GM19351 (cell line): ENCODE results near the gene FTSJ3.

Experiments
- ATAC-seq: cut with Tn5 transposase; IDR thresholded peaks from one replicate; pipeline ENCODE4 v1.9.1; 2021; ENCODE audit warnings: mild to moderate bottlenecking, moderate library complexity; ENCODE audit not compliant: unreplicated experiment

FTSJ3 gene

DNA sequence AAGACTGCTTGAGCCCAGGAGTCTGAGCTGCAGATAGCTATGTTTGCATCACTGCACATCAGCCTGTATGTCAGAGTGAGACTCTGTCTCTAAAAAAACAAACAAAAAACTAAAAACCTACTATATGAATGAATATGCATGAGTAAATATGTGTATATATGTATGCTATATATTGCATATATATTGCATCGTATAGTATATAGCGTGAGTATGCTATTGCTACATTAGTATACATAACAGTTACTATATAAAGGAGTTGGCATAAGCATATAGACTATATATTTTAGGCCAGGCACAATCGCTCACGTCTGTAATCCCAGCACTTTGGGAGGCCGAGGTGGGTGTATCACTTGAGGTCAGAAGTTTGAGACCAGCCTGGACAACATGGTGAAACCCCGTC lies 37.4 kb downstream of the FTSJ3 start:
- no peak for ATAC-seq

DNA sequence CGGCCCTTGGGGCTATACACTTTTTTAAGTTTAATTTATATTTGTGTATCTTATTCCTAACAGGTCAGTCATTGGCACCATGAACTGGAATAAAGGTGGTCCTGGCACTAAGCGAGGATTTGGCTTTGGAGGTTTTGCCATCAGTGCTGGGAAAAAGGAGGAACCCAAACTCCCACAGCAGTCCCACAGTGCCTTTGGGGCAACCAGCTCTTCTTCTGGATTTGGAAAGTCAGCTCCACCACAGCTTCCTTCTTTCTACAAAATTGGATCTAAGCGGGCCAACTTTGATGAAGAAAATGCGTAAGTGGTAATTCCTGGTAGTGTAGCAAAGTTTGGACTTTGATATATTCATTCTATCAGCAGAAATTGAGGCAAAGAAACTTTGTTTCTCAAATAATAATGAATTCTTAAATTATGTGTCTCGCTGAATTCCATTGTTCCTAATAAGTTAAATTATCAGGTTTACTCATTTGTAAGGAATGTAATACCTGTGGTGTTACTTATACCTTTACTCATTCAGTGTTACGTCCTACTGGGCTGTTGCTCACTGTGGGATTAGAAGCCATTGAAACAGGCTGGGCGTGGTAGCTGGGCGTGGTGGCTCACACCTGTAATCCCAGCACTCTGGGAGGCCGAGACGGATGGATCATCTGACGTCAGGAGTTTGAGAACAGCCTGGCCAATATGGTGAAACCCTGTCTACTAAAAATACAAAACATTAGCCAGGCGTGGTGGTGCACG lies 40.3 kb downstream of the FTSJ3 start:
- ATAC-seq = no peak

DNA sequence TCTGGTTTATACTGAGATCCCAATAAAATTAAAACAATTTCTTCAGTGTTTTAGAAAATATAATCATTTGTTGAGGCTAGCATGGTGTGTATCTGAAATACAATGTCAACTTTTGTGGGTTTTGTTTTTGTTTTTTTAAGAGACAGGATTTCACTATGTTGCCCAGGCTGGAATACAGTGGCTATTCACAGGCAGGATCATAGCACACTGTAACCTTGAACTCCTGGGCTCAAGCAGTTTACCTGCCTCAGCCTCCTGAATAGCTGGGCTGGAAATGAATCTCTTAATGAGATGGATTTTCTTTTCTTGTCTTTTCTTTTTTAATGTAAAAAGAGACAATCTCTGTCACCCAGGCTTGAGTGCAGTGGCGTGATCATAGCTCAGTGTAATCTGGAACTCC lies 41.3 kb downstream of the FTSJ3 start:
- ATAC-seq = no peak

DNA sequence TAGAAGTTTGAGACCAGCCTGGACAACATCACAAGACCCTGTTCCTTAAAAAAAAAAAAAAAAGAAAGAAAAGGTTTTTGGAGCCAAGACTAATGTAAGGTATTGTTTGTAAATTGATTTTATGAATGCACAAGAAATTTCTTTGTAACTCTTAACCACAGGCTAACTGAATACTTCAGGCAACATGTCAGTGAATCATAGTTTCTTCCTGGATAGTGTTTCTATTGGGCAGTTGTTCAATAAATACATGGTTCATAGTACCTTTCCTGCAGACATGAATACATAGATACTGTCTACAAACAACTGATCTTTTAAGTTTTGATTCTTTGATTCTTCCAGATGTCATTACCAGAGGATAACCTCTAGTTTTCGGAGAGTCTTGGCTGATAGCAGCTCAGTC lies 41.9 kb downstream of the FTSJ3 start:
- no peak for ATAC-seq

DNA sequence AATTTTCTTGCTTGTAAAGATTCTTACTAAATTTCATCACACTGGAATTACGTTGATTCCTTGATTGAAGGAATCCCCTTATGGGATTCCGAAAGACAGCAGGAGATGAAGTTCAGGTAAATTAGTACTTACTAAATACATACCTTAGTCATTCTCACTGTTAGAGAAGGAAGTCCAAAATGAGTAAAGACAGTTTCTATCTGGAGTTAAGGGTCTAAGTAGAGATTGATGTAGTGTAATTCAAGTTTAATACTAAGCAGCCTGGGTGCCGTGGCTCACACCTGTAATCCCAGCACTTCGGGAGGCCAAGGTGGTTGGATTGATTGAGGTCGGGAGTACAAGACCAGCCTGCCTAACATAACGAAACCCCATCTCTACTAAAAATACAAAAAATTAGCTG lies 43.9 kb downstream of the FTSJ3 start:
- ATAC-seq = no peak

DNA sequence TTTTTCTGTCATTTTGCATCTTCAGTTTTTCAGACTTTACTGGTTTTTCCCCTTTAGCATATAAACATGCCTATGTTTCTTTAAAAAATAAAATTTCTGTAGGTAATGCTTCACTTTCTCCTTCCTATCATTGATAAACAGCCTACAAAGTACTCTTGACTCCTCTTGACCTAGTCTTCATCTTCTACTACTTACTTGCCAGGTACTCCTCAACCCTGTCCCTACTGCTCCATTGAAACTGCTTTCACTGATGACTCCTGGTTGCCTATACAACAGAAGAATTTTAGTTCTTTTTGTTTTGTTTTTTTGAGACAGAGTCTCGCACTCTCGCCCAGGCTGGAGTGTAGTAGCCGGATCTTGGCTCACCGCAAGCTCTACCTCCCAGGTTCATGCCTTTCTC lies 46.5 kb downstream of the FTSJ3 start:
- ATAC-seq = no peak

DNA sequence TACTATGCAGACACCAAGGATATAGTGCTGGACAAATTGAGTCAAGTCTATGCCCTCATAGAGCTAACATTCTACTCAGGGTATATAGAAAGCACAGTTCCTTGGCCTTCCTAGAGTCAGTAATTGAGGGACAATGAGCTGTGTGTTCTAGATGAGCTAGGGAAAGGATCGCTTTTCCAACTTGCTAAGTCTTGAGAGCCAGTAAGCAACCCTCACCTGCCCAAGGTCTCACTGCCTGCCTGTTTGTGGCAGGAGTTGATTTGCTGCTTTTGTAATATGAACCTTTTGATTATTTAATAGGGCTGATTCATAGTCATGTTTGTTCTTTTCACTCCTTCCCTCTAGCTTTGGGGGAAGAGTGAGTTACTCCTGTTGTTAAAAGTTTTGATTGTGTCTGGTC lies 47.0 kb downstream of the FTSJ3 start:
- ATAC-seq = no peak

DNA sequence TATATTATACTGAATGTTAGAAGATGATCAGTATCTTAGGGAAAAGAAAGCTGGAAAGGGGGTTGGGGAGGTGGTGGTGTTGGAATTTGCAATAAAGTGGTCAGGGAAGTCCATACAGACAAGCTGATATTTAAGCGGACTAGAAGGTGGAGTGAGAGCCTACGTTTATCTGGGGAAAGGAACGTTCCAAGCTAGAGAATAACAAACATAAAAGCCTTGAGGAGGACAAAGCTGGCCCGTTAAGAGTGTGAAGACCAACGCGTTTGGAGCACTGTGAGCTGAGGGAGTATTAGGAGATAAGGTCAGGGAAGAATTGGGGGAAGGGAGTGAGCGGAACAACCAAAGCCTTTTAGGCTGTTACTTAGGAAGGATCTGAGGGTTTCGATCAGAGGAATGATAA lies 52.0 kb downstream of the FTSJ3 start:
- no peak for ATAC-seq

DNA sequence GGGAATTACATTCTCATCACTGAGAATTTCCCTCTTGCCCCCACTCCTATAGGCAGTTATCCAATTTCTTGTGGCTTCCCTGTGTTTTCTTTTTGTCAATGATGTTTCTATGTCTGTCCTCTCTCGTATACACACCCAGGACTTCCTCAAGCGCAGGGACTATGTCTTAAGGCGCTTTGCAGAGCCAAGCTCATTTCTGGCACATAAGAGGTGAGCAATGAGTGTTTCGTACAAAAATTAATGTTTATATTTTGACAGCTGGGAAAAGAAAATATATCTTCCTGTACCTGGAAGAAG lies 52.5 kb downstream of the FTSJ3 start:
- ATAC-seq = no peak

DNA sequence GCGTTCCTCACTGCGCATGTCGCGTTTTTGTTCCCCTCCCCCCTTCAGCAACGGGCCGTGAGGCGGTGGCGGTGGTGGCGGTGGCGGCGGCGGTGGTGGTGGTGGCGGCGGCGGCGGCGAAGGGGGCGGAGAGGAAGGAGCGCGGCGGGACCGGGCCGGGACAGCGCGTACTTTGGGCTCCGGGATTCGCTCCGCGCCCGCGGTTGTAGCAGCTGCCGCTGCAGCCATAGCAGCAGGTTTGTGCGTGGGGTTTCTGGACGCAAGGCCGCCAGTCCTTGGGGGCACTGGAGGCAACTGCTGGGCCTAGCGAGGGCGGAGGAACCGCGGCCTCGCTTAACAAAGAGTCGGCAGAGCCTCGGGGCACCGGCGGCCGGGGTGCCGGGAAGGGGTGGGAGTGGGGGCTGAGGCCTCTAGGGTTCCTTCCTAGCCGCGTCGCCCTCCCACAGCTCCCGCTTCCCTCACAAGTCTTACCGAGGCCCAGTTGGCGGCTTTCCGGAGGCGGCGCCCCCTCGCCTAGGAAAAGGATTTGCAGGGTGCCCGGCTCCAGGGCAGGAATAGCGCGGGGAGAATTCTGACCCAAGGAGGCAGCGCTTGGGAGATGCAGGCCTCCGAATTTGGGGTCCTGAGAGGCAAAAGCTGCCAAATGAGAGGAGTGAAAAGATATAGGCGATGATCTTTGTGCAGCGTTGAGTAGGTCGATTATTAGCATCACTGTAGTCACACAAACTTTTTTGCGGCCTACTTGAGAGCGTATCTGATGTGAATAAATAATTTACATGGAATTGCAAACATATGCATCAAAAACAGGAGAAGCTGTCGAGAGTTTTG lies 53.1 kb downstream of the FTSJ3 start, which contains the start of gene DDX42:
DDX42 (plus strand) TSS at position 30 of the 828 bp plus-strand sequence. CDS start 12,880 bp downstream, outside the sequence.
- ATAC-seq = peak; percentile 6

DNA sequence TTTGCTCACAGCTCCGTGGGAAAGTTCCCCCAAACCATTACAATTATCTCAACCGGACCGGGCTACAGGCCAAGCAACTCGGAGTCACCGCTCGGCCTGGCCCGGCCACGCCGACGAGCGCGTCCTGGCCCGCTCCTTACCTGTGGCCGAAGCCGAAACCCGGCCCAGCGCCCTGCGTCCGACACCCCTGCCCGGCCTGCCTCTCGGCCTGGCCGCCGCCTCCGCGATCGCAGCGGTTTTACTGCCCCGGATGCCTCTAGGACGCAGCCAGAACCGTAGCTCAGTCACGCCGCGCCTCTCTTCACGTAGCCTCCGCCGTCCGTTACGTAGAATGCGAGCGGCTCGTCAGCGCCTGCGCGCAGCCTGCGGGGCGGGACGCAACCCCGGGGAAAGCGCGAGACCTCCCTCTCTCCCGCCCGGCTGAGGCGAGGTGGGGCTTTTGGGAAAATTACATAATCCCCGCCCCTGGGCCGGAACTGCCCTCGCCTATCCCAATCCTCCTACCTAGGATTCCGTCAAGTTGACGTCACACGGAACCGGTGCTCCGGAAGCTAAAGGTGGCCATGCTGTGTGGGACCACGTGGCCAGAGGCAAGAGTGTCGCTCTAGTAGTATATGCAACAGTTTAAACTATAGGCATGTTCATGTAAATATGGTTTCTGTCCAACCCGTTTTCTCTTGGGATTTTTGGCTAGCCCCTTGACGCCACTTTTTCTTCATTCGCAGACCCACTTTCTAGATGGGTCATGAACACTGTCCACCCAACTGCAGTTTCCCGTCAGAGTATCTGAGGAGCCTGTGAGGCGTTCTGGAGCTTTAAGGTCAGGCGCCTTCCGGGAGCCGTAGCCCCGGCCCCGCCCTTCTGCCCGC lies 54.0 kb downstream of the FTSJ3 start, which contains the start of gene CCDC47:
CCDC47 (minus strand) TSS at position 326 of the 869 bp plus-strand sequence. CDS start 7,422 bp downstream, outside the sequence.
- ATAC-seq = peak; percentile 75

DNA sequence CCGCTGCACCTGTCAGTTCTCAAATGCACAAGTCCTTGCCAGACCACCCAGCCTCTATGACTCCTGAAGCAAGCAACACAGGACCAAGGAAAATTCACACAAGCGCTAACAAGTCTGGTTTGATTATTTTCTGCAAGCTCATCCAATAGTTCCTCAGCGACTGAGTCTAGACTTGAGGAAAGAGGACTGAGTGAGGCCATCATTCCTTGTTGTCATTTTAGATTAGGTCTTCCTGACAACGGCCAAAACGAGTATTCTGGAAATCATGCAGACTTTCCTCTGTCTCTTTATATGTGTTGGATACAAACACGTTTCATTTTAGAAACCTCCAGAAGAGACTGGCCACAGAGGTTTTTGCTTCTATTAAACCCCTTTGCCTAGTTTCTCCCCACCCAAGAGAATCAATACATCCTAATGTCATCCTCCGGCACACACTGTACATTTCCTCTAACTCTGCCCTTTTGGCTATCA lies 54.6 kb downstream of the FTSJ3 start:
- no peak for ATAC-seq
